T47D (cell line): ENCODE measurements around the gene MON1B.
"Not testable (repeated sequence)": the region's sequence is repeated elsewhere in the genome, so short reads cannot be mapped to it uniquely, and the experiment has no call there.

Experiments
- DNase-seq, 2 experiments: peaks; one replicate each; pipeline versions ENCODE4 v3.0.0 to v3.0.0-alpha.2; 2011 to 2012; ENCODE audit warnings: low read depth in 1 of 2, low spot score in 1 of 2
- JUND ChIP-seq: IDR thresholded peaks from 2 replicates; pipeline ENCODE4 v1.6.1; 2012; ENCODE audit warnings: low read depth
- in situ Hi-C: cut with HindIII; loops from 2 replicates; pipeline ENCODE4 v1.10.0; 2016; ENCODE audit warnings: low sequenced_read_pairs, low pct_unique_long_range_greater_than_20kb

MON1B gene

DNA sequence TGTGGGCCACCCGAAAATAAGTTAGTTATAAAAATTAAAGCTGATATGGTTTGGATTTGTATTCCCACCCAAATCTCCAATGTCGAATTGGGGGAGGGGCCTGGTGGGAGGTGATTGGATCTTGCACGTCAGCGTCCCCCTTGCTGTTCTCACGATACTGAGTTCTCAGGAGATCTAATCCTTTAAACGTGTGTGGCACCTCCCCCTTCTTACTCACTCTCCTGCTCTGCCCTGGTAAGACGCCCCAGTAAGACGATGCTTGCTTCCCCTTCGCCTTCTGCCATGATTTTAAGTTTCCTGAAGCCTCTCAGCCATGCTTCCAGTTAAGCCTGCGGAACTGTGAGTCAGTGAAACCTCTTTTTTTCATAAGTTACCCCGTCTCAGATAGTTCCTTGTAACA is 43.6 kb downstream of the MON1B start:
- DNase-seq, result peak in 1 of 2 experiments; percentile 12
- TF ChIP-seq JUND, result no peak
- in situ Hi-C loops, result no loop called here

DNA sequence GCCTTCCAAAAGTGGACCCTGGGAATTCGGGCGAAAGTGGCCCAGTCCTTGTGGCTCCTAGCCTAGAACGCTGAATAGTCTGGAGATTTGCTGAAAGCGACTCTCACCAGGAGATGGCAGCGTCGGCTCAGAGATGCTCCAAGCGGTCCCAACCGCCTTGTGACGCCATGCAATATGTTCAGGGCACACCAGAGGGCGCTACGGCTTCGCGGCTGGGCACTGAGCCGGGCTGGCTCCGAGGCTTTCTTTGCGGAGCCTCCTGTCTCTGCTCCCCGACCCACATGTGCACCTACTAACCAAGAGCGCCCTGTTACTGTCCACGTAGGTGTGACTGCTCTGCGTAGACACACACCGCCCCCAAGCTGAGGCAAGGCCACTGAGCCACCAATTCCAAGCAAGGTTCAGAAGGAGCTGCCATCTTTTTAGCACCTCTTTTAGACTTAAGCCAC is 45.1 kb downstream of the MON1B start:
- in situ Hi-C loops, result no loop called here
- DNase-seq, result peak; percentile 55 to 87
- TF ChIP-seq JUND, result no peak

DNA sequence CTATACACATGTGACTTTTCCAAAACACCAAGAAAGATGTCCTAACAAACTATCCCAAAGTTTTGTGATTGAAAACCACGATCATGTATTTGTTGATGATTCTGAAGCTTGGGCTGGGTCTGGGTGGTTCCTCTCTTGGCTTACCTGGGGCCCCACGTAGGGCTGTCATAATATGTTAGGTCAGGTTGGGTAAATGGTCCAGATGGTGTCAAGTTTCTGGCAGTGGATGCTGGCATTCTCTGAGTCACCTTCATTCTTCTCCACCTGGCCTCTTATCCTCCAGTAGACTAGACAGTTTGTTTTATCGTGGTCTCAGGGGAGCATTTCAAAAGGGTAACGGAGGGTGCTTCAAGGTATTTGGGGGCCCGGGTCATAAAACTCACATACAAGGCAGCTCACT is 47.6 kb downstream of the MON1B start:
- no peak for DNase-seq

DNA sequence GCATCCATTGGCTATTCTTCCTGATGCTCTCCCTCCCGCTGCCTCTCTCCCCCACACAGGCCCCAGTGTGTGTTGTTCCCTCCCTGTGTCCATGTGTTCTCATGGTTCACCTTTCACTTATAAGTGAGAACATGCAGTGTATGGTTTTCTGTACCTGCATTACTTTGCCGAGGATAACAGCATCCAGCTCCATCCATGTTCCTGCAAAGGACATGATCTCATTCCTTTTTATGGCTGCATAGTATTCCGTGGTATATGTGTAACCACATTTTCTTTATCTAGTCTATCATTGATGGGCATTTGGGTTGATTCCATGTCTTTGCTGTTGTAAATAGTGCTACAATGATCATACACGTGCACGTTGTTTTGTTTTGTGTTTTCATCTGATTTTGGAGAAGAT is 51.5 kb downstream of the MON1B start:
- in situ Hi-C loops, DNase-seq: not testable (repeated sequence)

More for the DNA sequence above, 47.6 kb downstream of the MON1B start:
- no peak for TF ChIP-seq JUND
- in situ Hi-C loops, result no loop called here

DNA sequence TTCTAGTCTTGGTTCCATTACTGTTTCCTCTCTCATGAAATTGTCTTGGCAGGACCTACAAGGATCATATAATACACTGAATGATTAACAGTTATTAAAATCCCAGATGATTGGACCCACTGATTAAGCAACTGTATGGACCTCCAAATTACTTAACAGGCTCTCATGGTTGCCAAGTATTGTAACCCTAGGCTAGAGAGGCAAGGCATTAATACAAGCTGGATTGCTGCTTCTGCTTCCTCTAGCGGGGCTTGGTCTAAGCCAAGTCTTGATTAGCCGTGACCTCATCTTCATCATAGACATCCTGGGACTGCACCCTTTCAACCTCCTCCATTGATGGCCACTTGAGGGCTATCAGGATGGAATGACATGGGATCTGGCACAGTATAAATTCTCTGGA is 55.2 kb downstream of the MON1B start:
- TF ChIP-seq JUND, result no peak
- no peak for DNase-seq
- in situ Hi-C loops, result no loop called here

DNA sequence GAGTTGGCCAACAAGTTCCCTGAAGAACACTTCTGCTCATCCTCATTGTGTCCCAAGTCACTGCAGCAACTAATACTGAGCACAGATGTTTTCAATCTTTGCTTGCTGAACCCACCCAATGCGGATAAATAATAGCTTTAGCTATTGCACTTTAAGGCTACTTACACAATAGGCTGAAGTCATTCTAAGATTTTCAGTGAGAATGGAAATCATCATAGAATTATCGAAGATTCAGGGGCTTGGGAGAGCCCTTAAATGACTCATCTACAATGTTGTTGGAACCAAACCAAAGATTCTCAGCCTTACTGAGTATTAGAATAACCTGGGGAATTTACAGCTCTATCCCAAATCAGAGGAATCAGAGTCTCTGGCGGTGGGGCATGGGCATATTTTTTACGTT is 59.4 kb downstream of the MON1B start:
- no peak for DNase-seq
- no peak for TF ChIP-seq JUND
- in situ Hi-C loops, result no loop called here
